NCI-H82 (cell line): ENCODE results near the gene LRP8.

Experiments used
- DNase-seq: peaks from one replicate; lab custom pipeline; 2025; lab: John Stamatoyannopoulos, UW

LRP8 gene

GRCh38 chr1:53305650-53306049 lies 22.2 kb downstream of the LRP8 start:
- DNase-seq, result no peak

DNA sequence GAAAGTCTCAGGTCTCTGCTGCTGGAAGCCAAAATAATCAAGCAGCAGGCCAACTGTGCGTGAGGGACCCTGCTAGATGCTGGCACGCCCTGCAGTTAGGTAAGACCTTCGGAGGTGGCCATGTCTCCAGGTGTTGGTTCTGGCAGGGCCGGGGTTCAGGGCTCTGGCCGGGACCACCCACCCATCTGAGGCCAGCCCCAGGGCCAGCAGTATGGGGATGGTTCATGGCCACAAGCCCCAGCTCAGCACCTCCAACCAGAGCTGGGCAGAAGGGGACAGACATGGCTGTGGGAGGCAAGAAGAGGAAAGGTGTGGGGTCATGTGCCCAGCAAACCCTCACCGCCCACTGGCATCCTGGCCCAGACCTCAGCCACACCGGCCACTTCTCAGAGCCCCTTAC lies 23.3 kb downstream of the LRP8 start:
- no peak for DNase-seq

DNA sequence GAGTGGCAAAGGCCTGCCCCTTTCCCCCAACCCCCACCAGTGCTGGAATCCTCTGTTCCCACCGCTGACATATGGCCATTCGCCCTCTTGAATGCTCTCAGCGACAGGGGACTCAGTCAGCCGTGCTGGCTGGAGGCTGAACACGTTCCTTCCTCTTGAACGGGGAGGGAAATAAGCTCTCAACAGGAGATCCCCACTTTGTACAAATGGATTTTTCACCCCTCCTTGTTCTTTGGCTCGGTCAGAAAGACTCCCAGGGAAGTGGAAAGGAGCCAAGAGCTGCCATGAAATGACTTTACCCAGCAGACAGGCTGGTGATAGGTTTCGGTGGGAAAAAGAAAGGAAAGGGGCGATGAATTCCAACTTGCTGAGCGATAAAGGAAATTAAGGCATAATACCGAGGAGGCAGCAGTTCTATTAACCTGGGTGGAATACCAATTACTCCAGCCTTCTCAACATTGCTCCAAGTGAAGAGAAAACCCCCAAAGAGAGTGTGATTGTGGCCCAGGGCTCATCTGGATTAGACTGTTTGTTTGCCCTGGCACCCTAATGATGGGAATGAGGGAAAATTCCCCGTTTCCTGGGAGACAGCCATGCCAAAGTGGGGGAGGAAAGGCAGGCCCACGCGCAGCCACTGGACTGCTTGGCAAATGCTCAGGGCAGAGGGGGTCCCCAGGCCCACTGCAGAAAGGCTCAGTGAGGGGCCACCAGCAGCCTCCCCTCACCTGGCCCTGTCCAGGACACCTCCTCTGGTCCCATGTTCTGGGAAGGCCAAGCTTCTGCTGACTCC lies 23.9 kb downstream of the LRP8 start:
- peak; percentile 74 for DNase-seq

GRCh38 chr1:53303243-53303642 lies 24.6 kb downstream of the LRP8 start:
- no peak for DNase-seq

- DNase-seq, result no peak
These were observed 28.6 kb downstream of the LRP8 start for GRCh38 chr1:53299233-53299632.

GRCh38 chr1:53298045-53298637 lies 29.7 kb downstream of the LRP8 start:
- no peak for DNase-seq

DNA sequence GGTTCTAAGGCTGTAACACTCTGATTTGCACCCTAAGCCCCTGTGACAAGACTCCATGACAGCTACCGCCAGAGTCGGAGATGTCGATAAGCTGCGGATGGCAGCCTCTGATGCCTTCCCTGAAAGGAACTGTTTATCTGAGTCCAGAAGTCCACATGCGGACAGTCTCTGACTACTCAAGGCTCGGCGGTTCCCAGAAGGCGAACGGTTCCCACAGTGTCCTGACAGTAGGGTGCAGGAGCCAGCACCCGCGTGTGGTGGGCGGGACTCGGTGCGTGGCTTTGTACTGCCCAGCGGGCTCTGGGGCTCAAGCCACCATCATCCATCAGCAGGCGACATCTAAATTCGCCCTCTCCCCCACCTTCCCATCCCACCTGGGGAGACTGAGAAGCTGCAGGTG lies 30.7 kb downstream of the LRP8 start:
- no peak for DNase-seq

DNA sequence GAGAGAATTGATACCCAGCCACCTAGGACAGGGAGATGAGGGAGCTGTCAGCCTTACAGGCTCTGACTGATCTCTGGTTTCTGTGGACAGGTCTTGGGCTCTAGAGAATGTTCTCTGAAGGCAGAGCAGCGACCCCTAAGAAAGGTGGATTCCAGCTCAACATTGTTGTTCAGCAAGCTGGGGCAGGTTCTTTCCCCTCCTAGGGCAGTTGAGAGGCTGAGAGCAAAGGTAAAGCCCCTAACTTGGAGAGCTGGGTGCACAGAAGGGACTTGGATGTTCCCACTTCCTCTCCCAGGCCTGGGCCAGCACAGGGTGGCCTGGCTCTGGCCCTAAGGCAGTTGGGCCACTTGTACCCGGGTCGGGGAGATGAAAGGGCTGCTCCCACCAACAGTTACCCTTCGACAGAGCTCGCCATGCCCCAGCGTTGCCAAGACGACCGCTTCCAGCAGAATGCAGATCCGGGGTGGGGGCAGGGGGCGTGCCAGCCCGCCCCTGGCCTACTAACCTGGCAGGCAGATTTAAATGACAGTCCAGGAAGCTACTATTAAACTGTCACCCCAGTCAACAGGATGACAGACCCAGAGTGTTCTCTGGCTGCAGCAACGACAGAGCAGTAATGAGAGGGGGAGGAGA lies 31.6 kb downstream of the LRP8 start:
- no peak for DNase-seq

DNA sequence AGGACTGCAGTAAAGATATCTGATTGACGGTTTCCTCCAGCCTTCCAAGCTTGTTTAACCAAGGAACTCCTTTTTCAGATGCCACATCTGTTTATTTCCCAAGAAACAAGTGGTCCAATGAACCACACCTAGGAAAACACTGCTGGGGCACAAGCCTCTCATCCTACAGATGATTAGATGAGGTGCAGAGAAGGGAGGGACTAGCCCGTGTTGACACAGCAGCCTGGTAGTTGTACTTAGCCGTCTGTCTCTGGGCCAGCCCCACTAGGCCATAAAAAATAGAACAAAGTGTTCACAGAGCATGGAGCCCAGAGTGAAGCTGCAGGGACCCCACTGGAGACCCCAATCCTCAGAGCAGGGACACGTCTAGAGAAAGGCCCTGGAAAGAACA lies 32.1 kb downstream of the LRP8 start:
- DNase-seq, result peak; percentile 30

- no peak for DNase-seq
These were observed 32.6 kb downstream of the LRP8 start for GRCh38 chr1:53295295-53295694.

- DNase-seq, result peak; percentile 41
These were observed 33.3 kb downstream of the LRP8 start for GRCh38 chr1:53294567-53294966.

- DNase-seq, result peak; percentile 44
These were observed 33.8 kb downstream of the LRP8 start for GRCh38 chr1:53294061-53294460.

DNA sequence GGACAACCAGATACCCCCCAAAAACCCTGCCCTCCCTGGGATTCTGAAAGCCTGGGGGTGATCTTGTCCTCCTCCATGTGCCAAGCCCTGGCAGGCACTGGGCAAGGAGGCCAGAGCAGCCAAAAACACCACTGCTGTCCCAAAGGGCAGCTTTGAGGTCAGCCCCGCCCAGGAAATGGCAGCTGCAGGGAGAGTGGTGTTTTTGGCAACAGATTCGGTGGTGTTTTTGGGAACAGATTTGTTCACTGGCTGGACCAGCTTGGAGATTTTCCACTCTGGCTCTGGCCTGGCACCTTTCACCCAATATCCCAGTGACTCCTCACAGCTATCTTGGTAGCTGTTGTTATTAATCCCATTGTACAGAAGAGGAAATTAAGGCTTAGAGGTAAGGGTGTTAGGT lies 34.7 kb downstream of the LRP8 start:
- no peak for DNase-seq

DNA sequence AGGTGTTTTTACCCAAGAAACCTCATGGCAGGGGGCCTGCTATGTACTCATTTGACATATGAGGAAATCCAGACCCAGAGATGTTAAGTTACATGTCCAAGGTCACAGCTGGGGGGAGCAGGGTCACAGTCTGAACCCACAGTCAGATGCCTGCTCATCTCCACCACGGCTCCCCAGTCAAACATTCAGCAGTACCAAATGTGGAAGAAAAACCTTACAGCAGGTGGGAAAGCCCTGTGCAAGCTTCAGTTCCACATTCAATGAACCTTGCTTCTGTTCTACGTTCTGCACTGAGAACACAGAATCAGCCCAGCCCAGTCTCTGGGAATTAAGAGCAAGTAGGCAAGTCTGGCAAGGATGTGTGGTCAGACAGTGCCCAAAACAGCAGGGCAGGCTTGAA lies 35.2 kb downstream of the LRP8 start:
- no peak for DNase-seq

DNA sequence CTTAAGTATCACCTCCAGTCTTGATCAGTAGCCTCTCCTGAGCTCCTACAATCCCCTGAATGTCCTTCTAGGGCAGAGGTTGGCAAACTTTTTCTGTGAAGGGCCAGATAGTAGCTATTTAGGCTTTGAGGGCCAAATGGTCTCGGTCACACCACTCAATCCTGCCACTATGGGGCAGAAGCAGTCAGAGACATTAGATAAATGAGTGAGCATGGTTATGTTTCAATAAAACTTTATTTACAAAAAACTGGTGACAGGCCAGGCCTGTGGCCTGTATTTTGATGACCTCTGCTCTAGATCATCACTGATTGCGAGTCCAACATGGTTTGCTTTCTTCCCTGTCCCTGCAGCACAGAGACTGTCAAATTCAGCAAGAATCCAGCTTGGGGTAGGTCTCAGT lies 36.3 kb downstream of the LRP8 start:
- peak; percentile 31 for DNase-seq

GRCh38 chr1:53288790-53289429 lies 39.0 kb downstream of the LRP8 start:
- DNase-seq, result peak; percentile 96

DNA sequence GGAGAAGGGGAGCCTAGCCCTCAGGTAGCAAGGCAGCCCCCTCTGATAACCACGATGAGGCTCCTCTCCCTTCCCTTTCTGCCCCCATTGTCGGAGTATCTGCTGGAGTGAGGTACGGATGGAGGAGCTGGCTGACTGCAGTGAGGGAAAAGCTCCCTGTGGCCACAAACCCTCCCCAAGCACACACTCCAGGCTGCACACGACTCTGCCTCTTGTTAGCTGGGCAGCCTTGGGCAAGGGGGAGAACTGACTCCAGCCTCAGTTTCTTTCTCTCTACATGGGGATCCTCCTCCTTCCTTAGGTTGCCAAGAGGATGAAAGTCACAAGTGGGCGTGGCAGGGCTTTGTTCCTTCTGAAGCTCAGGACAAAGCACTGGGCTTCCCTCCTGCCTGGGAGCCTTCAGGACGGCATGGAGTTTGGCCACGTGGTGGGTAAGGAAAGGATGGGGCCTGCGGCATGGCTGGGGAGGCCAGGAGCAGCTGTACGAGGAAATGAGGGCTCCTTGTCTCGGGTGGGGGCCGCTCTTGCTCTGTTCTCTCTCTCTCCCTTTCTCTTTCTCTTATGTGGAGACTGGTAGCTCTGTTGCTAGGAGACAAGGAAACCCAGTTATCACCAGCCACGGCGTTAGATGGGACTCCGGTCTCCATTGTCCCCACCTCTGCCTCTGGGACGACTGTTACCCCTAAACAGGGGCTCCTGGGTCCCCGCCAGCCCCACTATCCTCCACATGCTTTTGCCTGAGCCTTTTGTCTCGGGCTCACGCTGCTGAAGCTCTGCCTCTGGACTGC lies 39.7 kb downstream of the LRP8 start:
- peak; percentile 75 for DNase-seq

DNA sequence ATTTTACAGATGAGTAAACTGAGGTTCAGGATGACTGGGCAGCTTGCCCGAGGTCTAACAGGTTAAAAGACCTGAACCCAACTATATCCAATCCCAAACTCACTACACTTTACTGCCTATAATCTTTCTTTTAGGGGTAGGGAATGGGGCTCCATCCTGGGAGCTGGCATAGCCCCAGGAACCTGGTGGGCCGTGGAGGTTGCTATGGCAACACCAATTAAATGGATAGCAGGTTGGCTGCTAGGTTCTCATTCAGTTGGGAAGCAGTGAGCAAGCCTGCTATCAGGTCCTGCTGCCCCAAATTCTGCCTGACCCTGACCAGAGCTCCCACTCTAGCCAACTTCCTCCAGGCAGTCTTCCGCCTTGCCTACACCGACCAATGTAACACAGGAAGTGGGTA lies 40.9 kb downstream of the LRP8 start:
- peak; percentile 67 for DNase-seq

DNA sequence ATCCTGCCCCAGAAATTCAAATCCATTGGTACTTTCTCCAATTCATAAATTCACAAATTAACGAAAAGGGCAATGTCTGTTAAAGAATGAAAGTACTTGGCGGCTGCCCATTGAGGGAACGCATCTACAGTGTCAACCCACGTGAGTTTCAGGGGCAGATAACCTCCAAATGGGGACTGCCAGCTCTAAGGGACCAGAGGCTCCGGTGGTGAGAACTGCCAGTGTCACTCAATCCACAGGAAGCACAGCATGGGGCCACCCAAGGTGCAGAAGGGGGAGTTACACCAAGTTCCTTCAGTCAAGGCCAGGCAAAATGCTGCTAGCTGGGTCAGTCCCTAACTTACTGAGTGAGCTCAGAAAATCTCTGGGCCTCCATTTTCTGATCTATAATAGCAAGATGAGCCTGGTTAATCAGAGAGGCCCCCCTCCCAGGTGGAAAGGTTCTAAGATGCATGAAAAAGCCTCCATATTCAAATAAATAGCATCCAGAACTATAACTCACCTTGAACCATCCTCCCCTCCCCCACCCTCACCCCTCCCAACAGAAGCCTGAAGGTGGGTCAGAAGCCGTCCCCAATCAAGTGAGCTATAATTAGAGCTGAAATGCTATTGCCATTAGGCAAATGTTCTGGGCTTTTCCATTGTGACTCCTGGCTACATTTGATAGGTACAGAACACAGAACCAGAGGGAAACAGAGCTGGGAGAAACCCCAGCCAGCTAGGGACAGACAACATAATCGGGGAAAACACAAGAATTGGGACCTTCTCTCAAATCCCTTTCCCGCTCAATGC lies 41.7 kb downstream of the LRP8 start:
- DNase-seq, result no peak

- DNase-seq, result no peak
These were observed 42.3 kb downstream of the LRP8 start for GRCh38 chr1:53285546-53285945.
